Hepatocyte (in vitro differentiated cells): ENCODE results near the gene POU6F2.

Experiments used
- EZH2 ChIP-seq: fragments of 200-600 bp; sonication (generic); IDR thresholded peaks from 2 replicates; pipeline ENCODE4 v1.6.1; 2016; ENCODE audit warnings: antibody characterized with exemption, mild to moderate bottlenecking, borderline replicate concordance
- EZH2phosphoT487 ChIP-seq: fragments of 200-600 bp; sonication (generic); IDR thresholded peaks from one replicate; pipeline ENCODE4 v1.6.1; 2018; ENCODE audit warnings: antibody characterized with exemption, mild to moderate bottlenecking, low read depth, moderate library complexity; ENCODE audit not compliant: unreplicated experiment, severe bottlenecking
- TF ChIP-seq, protein P1 (sequence below): fragments of 200-600 bp; sonication (generic); IDR thresholded peaks from 2 replicates; pipeline ENCODE4 v1.5.1; 2016; ENCODE audit warnings: antibody characterized with exemption, mild to moderate bottlenecking; ENCODE audit not compliant: poor library complexity

DNA sequence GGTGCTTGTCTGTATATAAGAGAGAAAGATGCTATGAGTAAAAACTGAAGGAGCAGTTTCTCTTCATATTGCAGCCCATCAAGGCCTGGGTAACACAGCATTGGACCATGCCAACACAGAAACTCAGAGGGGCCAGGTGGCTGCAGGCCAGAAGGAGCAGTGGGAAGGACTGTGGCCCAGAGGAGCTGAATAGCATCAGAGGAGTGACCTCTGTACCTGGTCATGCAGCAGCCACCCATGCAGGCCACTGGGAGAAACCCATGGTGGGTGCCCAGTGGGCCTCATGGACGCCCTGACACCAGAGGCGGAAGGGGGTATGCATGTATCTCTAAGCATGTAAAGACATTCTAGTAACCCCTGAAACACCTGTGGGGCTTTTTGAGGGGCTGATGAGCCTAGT is 512.6 kb downstream of the POU6F2 start:
- TF ChIP-seq, protein P1, sequence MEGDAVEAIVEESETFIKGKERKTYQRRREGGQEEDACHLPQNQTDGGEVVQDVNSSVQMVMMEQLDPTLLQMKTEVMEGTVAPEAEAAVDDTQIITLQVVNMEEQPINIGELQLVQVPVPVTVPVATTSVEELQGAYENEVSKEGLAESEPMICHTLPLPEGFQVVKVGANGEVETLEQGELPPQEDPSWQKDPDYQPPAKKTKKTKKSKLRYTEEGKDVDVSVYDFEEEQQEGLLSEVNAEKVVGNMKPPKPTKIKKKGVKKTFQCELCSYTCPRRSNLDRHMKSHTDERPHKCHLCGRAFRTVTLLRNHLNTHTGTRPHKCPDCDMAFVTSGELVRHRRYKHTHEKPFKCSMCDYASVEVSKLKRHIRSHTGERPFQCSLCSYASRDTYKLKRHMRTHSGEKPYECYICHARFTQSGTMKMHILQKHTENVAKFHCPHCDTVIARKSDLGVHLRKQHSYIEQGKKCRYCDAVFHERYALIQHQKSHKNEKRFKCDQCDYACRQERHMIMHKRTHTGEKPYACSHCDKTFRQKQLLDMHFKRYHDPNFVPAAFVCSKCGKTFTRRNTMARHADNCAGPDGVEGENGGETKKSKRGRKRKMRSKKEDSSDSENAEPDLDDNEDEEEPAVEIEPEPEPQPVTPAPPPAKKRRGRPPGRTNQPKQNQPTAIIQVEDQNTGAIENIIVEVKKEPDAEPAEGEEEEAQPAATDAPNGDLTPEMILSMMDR: no peak
- TF ChIP-seq EZH2: no peak
- no peak for TF ChIP-seq EZH2phosphoT487
